Measurements from ENCODE around the gene PTPRE. TPM values are rescaled to one million over a fixed set of nuclear protein-coding genes. Genes with fewer than 3 reads are reported as not detected.

The PTPRE gene
- total RNA-seq, 1 experiment from 2014 or later = 0.70 TPM

DNA sequence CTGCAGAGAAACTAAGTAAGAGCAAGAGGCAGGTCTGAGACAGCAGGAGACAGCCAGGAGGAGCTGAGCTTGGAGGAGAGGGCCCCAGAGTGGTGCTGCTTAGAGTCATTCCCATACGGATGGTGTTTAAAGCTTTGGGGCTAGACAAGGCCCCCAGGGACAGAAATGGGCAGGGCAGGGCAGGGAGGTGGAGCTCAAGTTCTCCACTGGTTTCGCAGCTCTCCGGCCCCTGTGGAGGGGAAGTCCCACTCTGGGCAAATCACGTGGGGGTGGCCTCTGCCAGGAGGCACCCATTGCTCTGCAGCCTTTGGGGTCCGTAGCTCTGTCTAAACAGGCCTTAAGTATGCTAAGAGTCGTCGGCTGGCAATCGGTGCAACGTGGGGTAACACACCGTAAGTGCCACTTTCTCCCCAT is 1.0 kb upstream of the PTPRE start:
- no peak overlapping the region for H3K56ac ChIP-seq (ENCODE audit: insufficient read length, low read depth, low read length)
- H3K23me2 ChIP-seq (ENCODE audit: insufficient read length, low read depth, low read length, poor library complexity, severe bottlenecking) = no peaks in the 10 kb centered on the region
- peaks cover 3 to 4% of the 10 kb centered on the region in 2 experiments; a peak in 2 of 4 replicates for H3K4me1 Mint-ChIP-seq
- no peak overlapping the region for H3K4ac ChIP-seq (ENCODE audit: low read depth, low read length)
- H2BK15ac ChIP-seq (ENCODE audit: low read depth, low read length) = no peak overlapping the region
- no peak overlapping the region for H3K27ac ChIP-seq (ENCODE audit: insufficient read length, low read depth, low read length)
- no peaks in the 10 kb centered on the region for H3K4me1 ChIP-seq (ENCODE audit: insufficient read depth, low read length)
- H4K8ac ChIP-seq (replicated peaks; ENCODE audit: insufficient read length, low read depth, low read length) = no peak overlapping the region
- H3K36me3 Mint-ChIP-seq (ENCODE audit: insufficient read depth in 1 of 3, low read depth in 3 of 3) = no peaks in the 10 kb centered on the region
- no peak overlapping the region; a peak in 1 of 7 replicates for H3K27ac Mint-ChIP-seq
- no peak overlapping the region for H3K14ac ChIP-seq (ENCODE audit: insufficient read depth, low read length)
- H3K79me2 ChIP-seq (ENCODE audit: insufficient read depth, low read length) = no peaks in the 10 kb centered on the region
- peak overlapping the region in 1 of 2 experiments; percentile 69; a peak in 1 of 5 replicates for H3K4me3 Mint-ChIP-seq
- no peaks in the 10 kb centered on the region; a peak in 1 of 5 replicates for H3K9me3 Mint-ChIP-seq
- H3K79me1 ChIP-seq (ENCODE audit: insufficient read depth, low read depth, low read length, poor library complexity, severe bottlenecking) = no peaks in the 10 kb centered on the region
- H3K27me3 ChIP-seq (ENCODE audit: insufficient read depth, low read length) = no peaks in the 10 kb centered on the region; the same call in 1 of the 2 replicates
- H4K91ac ChIP-seq (ENCODE audit: insufficient read length, low read depth, low read length) = no peak overlapping the region
- DNase-seq = no peak
- H2BK5ac ChIP-seq (ENCODE audit: insufficient read length, low read length) = no peak overlapping the region
- no peaks in the 10 kb centered on the region for H3K9me3 ChIP-seq (ENCODE audit: control insufficient read depth, low read depth, low read length)
- H3K9ac ChIP-seq (ENCODE audit: extremely low read depth, insufficient read length, low read length) = no peak overlapping the region
- H4K5ac ChIP-seq (ENCODE audit: insufficient read length, low read depth, low read length) = no peak overlapping the region
- H3K18ac ChIP-seq (ENCODE audit: insufficient read length, low read depth, low read length) = no peak overlapping the region
- H2BK120ac ChIP-seq (ENCODE audit: low read depth, low read length, poor library complexity, severe bottlenecking) = no peak overlapping the region
- H3K23ac ChIP-seq (ENCODE audit: insufficient read length, low read depth, low read length) = no peak overlapping the region
- no peak overlapping the region for H3K4me2 ChIP-seq (ENCODE audit: insufficient read depth, insufficient read length, low read length)
- peaks cover 47% of the 10 kb centered on the region for H3K27me3 Mint-ChIP-seq (ENCODE audit: low read depth)
- H3T11ph ChIP-seq (ENCODE audit: low read length) = no peak overlapping the region
- no peak overlapping the region for H2BK20ac ChIP-seq (ENCODE audit: low read depth, low read length, poor library complexity, severe bottlenecking)
- H2AFZ ChIP-seq (ENCODE audit: low read length) = no peak overlapping the region
- H2BK12ac ChIP-seq (ENCODE audit: insufficient read length, low read depth, low read length) = no peak overlapping the region
- TF ChIP-seq CTCF (conservative IDR thresholded peaks at IDR 0.05) = no peak
- H4K20me1 ChIP-seq (ENCODE audit: control insufficient read depth, insufficient read depth, insufficient read length) = no peaks in the 10 kb centered on the region
- no peak overlapping the region for H2AK5ac ChIP-seq (ENCODE audit: insufficient read length, low read length)
- WGBS (ENCODE audit: extremely low coverage, insufficient read length, low lambda C conversion rate) = no CpG with 5 or more reads among the region's 10 CpGs

Measured in H9 (cell line).